ENCODE results near the gene NDUFS2.

The NDUFS2 gene

GRCh38 chr1:161196111-161196510 is 6.1 kb upstream of the NDUFS2 start:
- DNase-seq (ENCODE audit: low spot score), result no peak

- no peak for DNase-seq (ENCODE audit: low spot score)
These were observed 5.4 kb upstream of the NDUFS2 start for GRCh38 chr1:161196521-161197451.

DNA sequence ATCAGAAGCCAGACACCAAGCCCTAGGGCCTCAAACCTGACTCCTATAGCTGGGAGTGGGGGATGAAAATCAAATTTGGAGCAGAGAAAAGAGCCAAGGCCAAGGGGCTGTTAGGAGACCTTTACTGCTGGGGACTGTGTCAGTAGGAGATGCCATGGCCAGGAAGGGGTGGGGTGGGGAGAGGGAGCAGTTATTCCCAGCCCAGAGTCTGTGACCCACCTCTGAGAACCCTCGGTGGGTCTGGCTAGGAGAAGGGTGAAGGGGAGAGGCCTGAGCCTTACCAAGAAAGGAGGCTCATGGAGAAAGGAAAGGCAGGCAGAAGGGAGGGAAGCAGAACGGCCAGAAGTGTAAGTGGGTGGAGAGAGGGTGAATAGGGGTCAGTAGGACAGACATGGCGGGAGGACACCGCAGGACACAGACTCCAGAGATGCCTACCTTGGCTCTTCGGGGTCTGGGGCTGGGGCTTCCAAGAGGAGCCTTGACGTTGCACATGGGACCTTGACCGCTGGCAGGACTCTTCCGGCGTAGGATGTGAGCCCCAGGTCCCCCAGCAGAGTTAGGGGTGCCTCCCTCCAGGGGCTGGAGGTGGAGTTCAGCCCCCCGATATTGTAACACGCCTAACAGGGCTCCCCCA is 4.5 kb upstream of the NDUFS2 start:
- no peak for DNase-seq (ENCODE audit: low spot score)

DNA sequence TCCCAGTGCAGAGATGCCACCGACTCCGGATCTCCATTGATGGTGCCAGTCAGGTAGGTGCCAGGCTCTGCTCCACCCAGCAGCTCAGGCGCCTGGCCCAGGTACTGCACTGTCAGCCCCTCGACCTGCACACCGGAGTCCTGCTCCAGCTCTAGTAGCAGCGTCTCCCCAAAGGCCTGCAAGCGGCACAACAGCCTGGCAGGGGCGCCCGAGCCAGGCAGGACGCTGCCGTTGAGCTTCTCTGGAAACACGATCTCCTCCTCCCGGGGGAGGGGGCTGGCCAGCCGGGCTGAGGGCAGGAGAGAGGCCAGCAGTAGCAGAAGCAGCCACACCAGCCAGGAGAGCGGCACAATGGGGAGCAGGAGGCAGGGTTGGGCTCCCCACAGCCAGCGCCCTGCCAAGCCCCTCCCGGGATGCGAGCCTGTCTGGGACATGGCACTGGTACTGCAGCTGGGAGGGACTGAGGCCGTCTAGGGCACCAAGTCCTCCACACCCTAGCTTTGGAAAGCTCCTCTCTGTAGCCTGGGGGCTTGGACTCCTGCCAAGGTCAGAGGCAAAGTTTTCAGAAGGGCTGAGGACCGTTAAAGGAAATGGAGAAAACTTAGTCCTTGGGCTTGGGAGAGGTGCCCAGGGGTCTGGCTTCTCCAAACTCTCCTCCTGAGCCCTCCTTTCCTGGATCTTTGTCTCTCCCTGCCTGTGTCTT is 3.8 kb upstream of the NDUFS2 start:
- no peak for DNase-seq (ENCODE audit: low spot score)

DNA sequence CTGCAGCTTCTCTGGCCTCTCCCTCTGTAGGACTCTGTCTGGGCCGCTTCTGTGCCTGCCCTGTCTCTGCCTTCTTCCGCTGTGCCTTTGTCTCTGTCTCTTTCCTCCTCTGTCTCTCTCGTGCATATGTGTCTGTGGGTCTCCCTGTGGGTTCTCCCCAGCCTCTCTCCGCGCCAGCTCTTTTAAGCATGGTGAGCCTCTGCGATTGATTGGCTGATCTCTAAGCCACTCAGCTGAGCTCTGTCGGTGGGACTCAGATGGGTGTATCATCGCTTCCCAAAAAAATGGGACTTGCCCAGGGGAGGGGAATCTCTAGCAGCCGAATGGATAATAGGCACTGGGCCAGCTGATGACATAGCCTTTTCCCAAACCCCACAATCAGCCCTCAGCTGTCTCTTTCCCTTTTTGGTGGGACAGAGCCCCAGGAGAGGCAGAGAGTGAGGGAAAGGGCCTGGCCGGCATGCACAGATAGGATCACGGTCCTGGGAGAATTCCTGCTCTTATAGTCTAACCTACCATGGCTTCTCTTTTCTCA is 3.2 kb upstream of the NDUFS2 start, which contains the start of gene ADAMTS4:
Gene ADAMTS4 (minus strand): TSS at position 158 of the 535 bp plus-strand sequence. CDS start 427 bp downstream, outside the sequence.
- peak; percentile 96 for DNase-seq (ENCODE audit: low spot score)

DNA sequence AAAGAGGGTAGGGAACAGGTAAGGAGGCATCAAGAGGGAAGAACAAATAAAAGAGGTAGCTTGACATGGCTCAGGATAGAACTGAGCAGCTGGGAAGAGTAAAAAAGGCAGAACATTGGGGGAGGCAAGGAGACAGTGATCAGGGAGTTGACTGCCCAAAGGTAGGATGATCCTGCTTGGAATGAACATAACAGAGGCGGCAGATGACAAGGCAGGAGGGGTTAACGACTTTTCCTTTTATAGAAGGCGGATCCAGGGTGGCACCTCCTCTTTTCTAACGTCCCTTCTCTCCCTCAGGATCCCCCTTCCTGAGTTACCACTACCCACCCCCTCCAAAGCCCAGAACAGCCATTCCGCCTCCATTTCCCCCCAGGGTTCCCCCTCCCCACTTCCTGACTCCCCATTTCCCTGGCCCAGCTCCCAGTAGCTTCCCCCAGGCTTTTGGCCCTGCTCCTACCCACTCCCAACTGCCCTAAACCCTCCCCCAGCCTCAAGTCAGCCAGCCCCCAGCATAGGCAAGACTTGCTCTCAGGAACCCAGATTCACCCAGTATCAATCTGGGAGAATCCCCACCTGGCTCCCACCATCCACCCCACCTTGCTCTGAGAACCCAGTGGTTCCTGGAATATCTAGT is 2.5 kb upstream of the NDUFS2 start:
- DNase-seq (ENCODE audit: low spot score), result no peak

- DNase-seq (ENCODE audit: low spot score), result peak; percentile 96
These were observed 1.7 kb upstream of the NDUFS2 start for GRCh38 chr1:161200421-161200991.

GRCh38 chr1:161200992-161201835 is 953 bp upstream of the NDUFS2 start:
- peak; percentile 74 for DNase-seq (ENCODE audit: low spot score)

DNA sequence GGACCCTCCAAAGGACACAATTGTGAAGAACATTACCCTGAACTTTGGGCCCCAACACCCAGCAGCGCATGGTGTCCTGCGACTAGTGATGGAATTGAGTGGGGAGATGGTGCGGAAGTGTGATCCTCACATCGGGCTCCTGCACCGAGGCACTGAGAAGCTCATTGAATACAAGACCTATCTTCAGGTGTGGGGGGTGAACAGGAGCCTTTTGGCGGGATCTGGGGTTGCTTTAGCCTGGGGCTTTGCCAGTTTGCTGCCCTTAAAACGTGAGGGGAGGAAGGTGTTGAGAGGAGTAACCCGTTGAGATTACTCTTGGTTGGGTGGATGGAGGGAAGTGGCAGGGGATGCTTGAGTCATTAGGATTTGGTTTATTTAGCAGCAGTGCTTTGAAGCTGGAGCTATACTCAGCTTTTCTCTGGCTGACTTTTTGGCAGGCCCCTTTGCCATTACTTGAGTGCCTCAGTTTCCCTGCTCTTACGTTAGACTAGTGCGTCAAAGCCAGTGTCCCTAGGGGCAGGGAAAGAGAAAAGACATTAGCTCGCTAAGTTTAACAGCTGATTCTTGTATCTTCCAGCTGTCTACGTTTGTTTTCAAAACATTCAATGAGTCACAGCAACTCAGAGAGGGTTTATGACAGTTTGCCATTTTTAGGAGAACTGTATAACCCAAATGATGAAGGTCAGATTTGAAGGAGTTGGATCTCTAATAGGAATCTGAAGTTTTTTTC is 4.4 kb downstream of the NDUFS2 start:
- no peak for DNase-seq (ENCODE audit: low spot score)

- no peak for DNase-seq (ENCODE audit: low spot score)
These were observed 5.0 kb downstream of the NDUFS2 start for GRCh38 chr1:161207173-161207572.

DNA sequence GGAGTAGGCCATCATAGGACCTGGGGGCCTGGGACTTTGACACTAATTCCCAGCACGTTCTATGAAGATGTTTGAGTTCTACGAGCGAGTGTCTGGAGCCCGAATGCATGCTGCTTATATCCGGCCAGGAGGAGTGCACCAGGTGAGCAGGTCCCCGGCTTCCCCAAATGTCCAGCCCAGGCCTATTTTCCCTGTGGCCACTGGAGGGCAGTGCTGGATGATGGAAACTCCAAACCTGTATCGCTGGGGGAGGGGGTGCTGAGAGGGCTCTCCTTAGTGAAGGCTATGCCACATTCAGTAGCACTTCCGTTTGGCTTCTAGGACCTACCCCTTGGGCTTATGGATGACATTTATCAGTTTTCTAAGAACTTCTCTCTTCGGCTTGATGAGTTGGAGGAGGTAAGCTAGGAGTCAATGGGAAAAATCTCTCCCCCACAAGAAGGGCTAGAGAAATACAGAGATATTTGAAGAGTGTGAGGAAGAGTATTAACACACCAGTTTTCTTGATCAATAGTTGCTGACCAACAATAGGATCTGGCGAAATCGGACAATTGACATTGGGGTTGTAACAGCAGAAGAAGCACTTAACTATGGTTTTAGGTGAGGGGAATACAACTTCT is 7.7 kb downstream of the NDUFS2 start:
- peak; percentile 72 for DNase-seq (ENCODE audit: low spot score)

- peak; percentile 23 for DNase-seq (ENCODE audit: low spot score)
These were observed 12.2 kb downstream of the NDUFS2 start for GRCh38 chr1:161214369-161214768.

DNA sequence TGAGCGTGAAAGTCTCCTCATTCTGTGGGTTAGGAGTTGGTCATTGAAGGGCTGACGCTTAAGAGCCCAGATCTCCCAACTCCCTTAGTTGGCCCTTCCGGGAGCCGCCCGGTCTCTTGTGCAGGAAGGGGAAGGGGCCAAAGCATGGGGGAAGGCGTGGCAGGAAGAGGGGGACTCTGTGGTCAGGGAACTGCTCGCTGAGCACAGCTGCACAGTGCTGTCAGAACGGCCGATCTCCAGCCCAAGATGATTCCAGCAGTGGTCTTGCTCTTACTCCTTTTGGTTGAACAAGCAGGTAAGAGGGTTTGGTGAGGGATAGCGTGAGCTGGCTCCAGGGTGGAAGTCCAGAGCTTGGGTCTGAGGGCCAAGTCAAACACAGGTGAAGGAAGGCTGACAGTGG is 12.9 kb downstream of the NDUFS2 start, which contains the start of gene FCER1G:
Gene FCER1G (plus strand): TSS at position 220 of the 400 bp plus-strand sequence. CDS start 27 bp downstream, at position 247.
- no peak for DNase-seq (ENCODE audit: low spot score)

GRCh38 chr1:161216945-161217712 is 15.0 kb downstream of the NDUFS2 start:
- no peak for DNase-seq (ENCODE audit: low spot score)

- no peak for DNase-seq (ENCODE audit: low spot score)
These were observed 15.7 kb downstream of the NDUFS2 start for GRCh38 chr1:161217831-161218230.

- DNase-seq (ENCODE audit: low spot score), result no peak
These were observed 16.3 kb downstream of the NDUFS2 start for GRCh38 chr1:161218301-161219077.

DNA sequence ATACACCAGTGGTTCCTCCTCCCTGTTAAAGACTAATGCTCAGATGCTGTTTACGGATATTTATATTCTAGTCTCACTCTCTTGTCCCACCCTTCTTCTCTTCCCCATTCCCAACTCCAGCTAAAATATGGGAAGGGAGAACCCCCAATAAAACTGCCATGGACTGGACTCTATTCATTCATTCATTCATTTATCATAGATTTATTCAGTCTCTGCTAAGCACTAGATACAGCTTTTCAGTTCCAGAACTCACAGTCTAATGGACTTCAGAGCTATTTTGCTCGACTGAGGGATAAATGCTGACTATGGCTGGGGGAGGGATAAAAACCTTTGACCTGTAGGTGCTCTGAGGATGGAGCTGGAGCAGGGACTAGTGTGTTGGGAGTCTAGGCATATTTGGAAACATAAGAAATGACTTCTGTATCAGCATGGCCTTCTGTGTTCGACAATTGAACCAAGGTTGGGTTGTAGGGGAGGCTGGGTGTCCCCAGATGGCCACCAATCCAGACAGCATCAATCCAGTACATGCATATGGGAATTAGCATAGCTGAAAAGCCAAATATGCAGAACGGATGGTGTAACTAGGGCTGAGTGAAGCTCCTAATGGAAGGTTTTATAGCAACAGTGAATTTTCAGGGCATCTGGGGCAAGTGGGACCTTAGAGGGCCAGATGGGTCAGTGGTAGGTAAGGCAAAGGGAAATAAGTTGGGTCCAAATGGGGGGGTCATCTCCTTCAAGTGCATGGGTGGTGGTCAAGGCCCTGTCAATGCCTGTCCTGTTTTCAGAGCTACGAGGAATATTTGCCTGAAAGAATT is 17.1 kb downstream of the NDUFS2 start:
- no peak for DNase-seq (ENCODE audit: low spot score)
